Keratinocyte (primary cell): Measurements from ENCODE around the gene PAPPA. TPM values are rescaled to one million over a fixed set of nuclear protein-coding genes. Genes with fewer than 3 reads are reported as not detected.

Experiments
- DNase-seq: peaks from one replicate; pipeline ENCODE4 v3.0.0-alpha.2; 2011; ENCODE audit warnings: low read depth, missing footprints, low spot score
- FAIRE-seq: peaks from 2 replicates; lab custom pipeline; 2011; peaks lifted over from hg19 to GRCh38; lab: Jason Lieb, UNC
- H2AFZ ChIP-seq: 2 replicates; pipeline ENCODE4 v1.6.0; 2012; ENCODE audit warnings: low read length, control low read depth, inconsistent platforms; ENCODE audit not compliant: control insufficient read depth
- H3K27ac ChIP-seq: 2 replicates; pipeline ENCODE4 v1.5.1; 2011; ENCODE audit warnings: low read length; ENCODE audit not compliant: control insufficient read depth, insufficient read depth
- H3K27me3 ChIP-seq: 3 replicates; pipeline ENCODE4 v1.6.0; 2011; ENCODE audit warnings: low read length; ENCODE audit not compliant: control insufficient read depth, insufficient read depth; ENCODE audit errors: extremely low read depth
- H3K36me3 ChIP-seq, 2 experiments: 2 replicates in 1 of 2; 3 replicates in 1 of 2; pipeline ENCODE4 v1.5.1; 2011; ENCODE audit warnings: low read length in 2 of 2, mild to moderate bottlenecking in 1 of 2; ENCODE audit not compliant: control insufficient read depth in 2 of 2, insufficient read depth in 2 of 2; ENCODE audit errors: extremely low read depth in 1 of 2
- H3K4me1 ChIP-seq: 3 replicates; pipeline ENCODE4 v1.5.1; 2011; ENCODE audit warnings: low read length; ENCODE audit not compliant: control insufficient read depth, insufficient read depth; ENCODE audit errors: extremely low read depth
- H3K4me2 ChIP-seq: 3 replicates; pipeline ENCODE4 v1.6.0; 2011; ENCODE audit warnings: low read depth, low read length; ENCODE audit not compliant: control insufficient read depth, insufficient read depth; ENCODE audit errors: extremely low read depth
- H3K4me3 ChIP-seq, 3 experiments: fragments of 200-600 bp in 1 of 3; sonication (generic) in 1 of 3; 2 replicates in 2 of 3; 3 replicates in 1 of 3; pipeline ENCODE4 v1.5.1; 2011 to 2016; ENCODE audit warnings: low read length in 3 of 3, mild to moderate bottlenecking in 3 of 3, control low read depth in 2 of 3, inconsistent platforms in 1 of 3, low read depth in 1 of 3, mixed read lengths in 1 of 3, mixed run types in 1 of 3, moderate library complexity in 1 of 3; ENCODE audit not compliant: control insufficient read depth in 2 of 3, insufficient read depth in 2 of 3; ENCODE audit errors: extremely low read depth in 1 of 3
- H3K79me2 ChIP-seq: 2 replicates; pipeline ENCODE4 v1.6.0; 2012; ENCODE audit warnings: low read length; ENCODE audit not compliant: control insufficient read depth, insufficient read depth
- H3K9ac ChIP-seq: 3 replicates; pipeline ENCODE4 v1.6.0; 2011; ENCODE audit warnings: low read length; ENCODE audit not compliant: control insufficient read depth, insufficient read depth; ENCODE audit errors: extremely low read depth
- H3K9me1 ChIP-seq: 3 replicates; pipeline ENCODE4 v1.6.0; 2011; ENCODE audit warnings: low read length; ENCODE audit not compliant: control insufficient read depth, insufficient read depth; ENCODE audit errors: extremely low read depth
- H3K9me3 ChIP-seq: 2 replicates; pipeline ENCODE4 v1.5.1; 2012; ENCODE audit warnings: low read depth, low read length; ENCODE audit not compliant: control insufficient read depth
- H4K20me1 ChIP-seq: 3 replicates; pipeline ENCODE4 v1.6.0; 2011; ENCODE audit warnings: low read length; ENCODE audit not compliant: control insufficient read depth, insufficient read depth; ENCODE audit errors: extremely low read depth
- EZH2 ChIP-seq: IDR thresholded peaks from one replicate; pipeline ENCODE4 v1.6.1; 2012; ENCODE audit warnings: inconsistent platforms, mild to moderate bottlenecking, low read length, moderate library complexity
- dilution Hi-C: fragments of 300-500 bp; cut with MboI; formaldehyde crosslinking; loops from one replicate; pipeline ENCODE4 v1.7.0; 2020; ENCODE audit warnings: low sequenced_read_pairs; ENCODE audit not compliant: extremely low pct_ligation_motif_present
- polyA plus RNA-seq, 5 experiments: library from polyadenylated mRNA; depleted of rRNA in 3 of 5; stranded (reverse) in 3 of 5; stranded (forward) in 1 of 5; unstranded in 1 of 5; fragments of >200 nt; gene quantifications; 1 replicate in 1 of 5; 2 replicates in 3 of 5; 3 replicates in 1 of 5; pipeline versions ENCODE4 v1.2.1 to v1.2.3, GENCODE V29; 2011 to 2012; ENCODE audit warnings: missing spikeins in 2 of 5, low read depth in 1 of 5, low replicate concordance in 1 of 5
- TF ChIP-seq, protein P1 (sequence below), 3 experiments: IDR thresholded peaks in 1 of 3; conservative IDR thresholded peaks in 1 of 3; optimal IDR thresholded peaks in 1 of 3; 2 replicates in 2 of 3; 3 replicates in 1 of 3; pipeline versions ENCODE3 to v1.5.1; 2011; ENCODE audit warnings: low read length in 3 of 3, mild to moderate bottlenecking in 3 of 3, moderate library complexity in 2 of 3, control low read depth in 1 of 3, inconsistent platforms in 1 of 3; ENCODE audit not compliant: insufficient read depth in 2 of 3; ENCODE audit errors: extremely low read depth in 1 of 3

PAPPA gene
- polyA plus RNA-seq, 1 donor (not counting 4 experiments of a cell fraction or from before 2014, with no cell fraction given), result 0.77 TPM

DNA sequence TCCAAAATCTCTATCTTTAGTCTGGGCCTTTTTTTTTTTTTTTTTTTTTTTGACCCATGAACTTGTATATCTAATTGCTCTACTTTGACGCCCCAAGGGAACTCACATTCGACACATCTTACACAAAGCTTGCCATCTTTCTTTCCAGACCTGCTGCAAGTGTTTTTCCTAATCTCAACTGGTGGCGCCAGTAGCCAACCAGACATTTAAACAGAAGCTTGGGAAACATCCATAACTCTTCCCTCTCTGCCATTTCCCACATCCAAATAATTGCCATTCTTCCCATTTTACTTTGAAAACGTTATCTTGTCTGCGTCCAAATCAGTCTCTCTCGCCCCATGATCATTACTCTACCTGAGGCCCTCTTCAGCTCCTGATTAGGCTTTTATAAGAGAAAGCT, 130.9 kb downstream of the PAPPA start:
- Histone ChIP-seq H3K4me2 (no peak overlapping the region), H3K9me1 (no peaks in the 10 kb centered on the region), H3K9me3 (no peaks in the 10 kb centered on the region), H3K27me3 (peaks cover 3% of the 10 kb centered on the region), H3K9ac (no peak overlapping the region), H3K36me3 (no peaks in the 10 kb centered on the region), H2AFZ (no peak overlapping the region), H3K27ac (no peak overlapping the region), H3K79me2 (no peaks in the 10 kb centered on the region), H3K4me3 (no peak overlapping the region), H3K4me1 (peaks cover 12% of the 10 kb centered on the region), H4K20me1 (no peaks in the 10 kb centered on the region)
- DNase-seq (no peak), FAIRE-seq (no peak)
- TF ChIP-seq, protein P1, sequence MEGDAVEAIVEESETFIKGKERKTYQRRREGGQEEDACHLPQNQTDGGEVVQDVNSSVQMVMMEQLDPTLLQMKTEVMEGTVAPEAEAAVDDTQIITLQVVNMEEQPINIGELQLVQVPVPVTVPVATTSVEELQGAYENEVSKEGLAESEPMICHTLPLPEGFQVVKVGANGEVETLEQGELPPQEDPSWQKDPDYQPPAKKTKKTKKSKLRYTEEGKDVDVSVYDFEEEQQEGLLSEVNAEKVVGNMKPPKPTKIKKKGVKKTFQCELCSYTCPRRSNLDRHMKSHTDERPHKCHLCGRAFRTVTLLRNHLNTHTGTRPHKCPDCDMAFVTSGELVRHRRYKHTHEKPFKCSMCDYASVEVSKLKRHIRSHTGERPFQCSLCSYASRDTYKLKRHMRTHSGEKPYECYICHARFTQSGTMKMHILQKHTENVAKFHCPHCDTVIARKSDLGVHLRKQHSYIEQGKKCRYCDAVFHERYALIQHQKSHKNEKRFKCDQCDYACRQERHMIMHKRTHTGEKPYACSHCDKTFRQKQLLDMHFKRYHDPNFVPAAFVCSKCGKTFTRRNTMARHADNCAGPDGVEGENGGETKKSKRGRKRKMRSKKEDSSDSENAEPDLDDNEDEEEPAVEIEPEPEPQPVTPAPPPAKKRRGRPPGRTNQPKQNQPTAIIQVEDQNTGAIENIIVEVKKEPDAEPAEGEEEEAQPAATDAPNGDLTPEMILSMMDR (optimal IDR thresholded peaks at IDR 0.05 in 1 of 3, IDR thresholded peaks at IDR 0.05 in 1 of 3, conservative IDR thresholded peaks at IDR 0.05 in 1 of 3; ENCODE audit: extremely low read depth in 1 of 3, insufficient read depth in 2 of 3, low read length in 3 of 3), result no peak
- no peak for TF ChIP-seq EZH2
- dilution Hi-C loops, result no loop called here

DNA sequence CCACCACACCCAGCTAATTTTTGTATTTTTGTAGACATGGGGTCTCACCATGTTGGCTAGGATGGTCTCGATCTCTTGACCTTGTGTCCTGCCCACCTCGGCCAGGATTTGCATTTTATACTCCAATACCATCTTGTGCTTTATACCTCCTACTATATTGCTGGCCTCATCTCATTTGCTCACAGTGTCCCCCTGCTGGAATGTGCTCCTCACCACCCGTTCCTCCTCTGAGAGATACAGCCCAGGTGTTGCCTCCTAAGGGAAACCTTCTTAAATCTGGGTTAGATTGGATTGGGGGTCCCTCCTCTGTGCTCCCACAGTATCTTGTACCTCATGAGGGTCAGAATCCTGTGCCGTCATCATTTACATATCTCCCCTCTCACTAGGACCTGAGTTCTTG, 131.7 kb downstream of the PAPPA start:
- FAIRE-seq (no peak), DNase-seq (no peak)
- no peak overlapping the region for H3K27ac ChIP-seq
- no peak overlapping the region for H2AFZ ChIP-seq
- H3K4me2 ChIP-seq, result no peak overlapping the region
- H3K9ac ChIP-seq, result no peak overlapping the region
- dilution Hi-C loops, result no loop called here
- H3K9me1 ChIP-seq, result no peaks in the 10 kb centered on the region
- H4K20me1 ChIP-seq, result no peaks in the 10 kb centered on the region
- H3K36me3 ChIP-seq, result no peaks in the 10 kb centered on the region
- no peaks in the 10 kb centered on the region for H3K9me3 ChIP-seq
- no peaks in the 10 kb centered on the region for H3K79me2 ChIP-seq
- TF ChIP-seq, protein P1 (optimal IDR thresholded peaks at IDR 0.05 in 1 of 3, IDR thresholded peaks at IDR 0.05 in 1 of 3, conservative IDR thresholded peaks at IDR 0.05 in 1 of 3; ENCODE audit: extremely low read depth in 1 of 3, insufficient read depth in 2 of 3, low read length in 3 of 3), result peak; percentile 23 to 56 (median 32)
- TF ChIP-seq EZH2, result no peak
- H3K4me1 ChIP-seq, result peaks cover 4% of the 10 kb centered on the region
- peaks cover 3% of the 10 kb centered on the region for H3K27me3 ChIP-seq
- H3K4me3 ChIP-seq, result no peak overlapping the region
